SH-SY5Y (cell line): ENCODE results near the gene CACNG4.

Source experiments
- GATA2 ChIP-seq: IDR thresholded peaks from 2 replicates; pipeline ENCODE4 v1.6.1; 2011; ENCODE audit warnings: mild to moderate bottlenecking, low read depth, low read length
- GATA3 ChIP-seq: IDR thresholded peaks from 2 replicates; pipeline ENCODE4 v1.6.1; 2011; ENCODE audit warnings: low read depth, mild to moderate bottlenecking, low read length, moderate library complexity

GRCh38 chr17:66964930-66965800 lies 658 bp downstream of the CACNG4 start:
- no peak for TF ChIP-seq GATA3
- TF ChIP-seq GATA2: no peak
